GM23338 (cell line): Measurements from ENCODE around the gene E2F3. TPM values are rescaled to one million over a fixed set of nuclear protein-coding genes. Genes with fewer than 3 reads are reported as not detected.

Experiments used
- ATAC-seq: fragments of 200-7000 bp; cut with Tn5 transposase; 3 replicates; pipeline ENCODE4 v1.9.1; 2020
- DNase-seq: peaks from one replicate; pipeline ENCODE4 v3.0.0-alpha.2; 2015; ENCODE audit warnings: low spot score
- H2AFZ ChIP-seq: fragments of 200-600 bp; sonication (generic); 2 replicates; pipeline ENCODE4 v1.8.0; 2016; ENCODE audit warnings: antibody characterized with exemption, mild to moderate bottlenecking, moderate library complexity
- H3F3A ChIP-seq: fragments of 200-600 bp; sonication (generic); replicated peaks from 2 replicates; pipeline ENCODE4 v1.8.0; 2017; ENCODE audit warnings: antibody characterized with exemption, mixed run types, low read depth
- H3K27ac ChIP-seq: fragments of 200-600 bp; sonication (generic); 2 replicates; pipeline ENCODE4 v1.6.1; 2016; ENCODE audit warnings: low read depth
- H3K27me3 ChIP-seq: fragments of 200-600 bp; sonication (generic); 2 replicates; pipeline ENCODE4 v1.8.0; 2016; ENCODE audit warnings: mild to moderate bottlenecking, mixed run types, moderate library complexity; ENCODE audit not compliant: insufficient read depth
- H3K36me3 ChIP-seq: fragments of 200-600 bp; sonication (generic); 2 replicates; pipeline ENCODE4 v1.8.0; 2016; ENCODE audit warnings: mild to moderate bottlenecking; ENCODE audit not compliant: insufficient read depth
- H3K4me1 ChIP-seq: fragments of 200-600 bp; sonication (generic); 2 replicates; pipeline ENCODE4 v1.8.0; 2016; ENCODE audit warnings: mild to moderate bottlenecking, moderate library complexity; ENCODE audit not compliant: insufficient read depth
- H3K4me2 ChIP-seq: fragments of 200-600 bp; sonication (generic); 2 replicates; pipeline ENCODE4 v1.7.1; 2017; ENCODE audit warnings: mixed run types
- H3K4me3 ChIP-seq: fragments of 200-600 bp; sonication (generic); 2 replicates; pipeline ENCODE4 v1.6.1; 2016; ENCODE audit warnings: mixed run types
- H3K79me2 ChIP-seq: fragments of 200-600 bp; sonication (generic); replicated peaks from 2 replicates; pipeline ENCODE4 v1.8.0; 2017; ENCODE audit warnings: mild to moderate bottlenecking; ENCODE audit not compliant: insufficient read depth
- H3K9me2 ChIP-seq: fragments of 200-600 bp; sonication (generic); 2 replicates; pipeline ENCODE4 v1.8.0; 2017; ENCODE audit not compliant: insufficient read depth
- H4K20me1 ChIP-seq: fragments of 200-600 bp; sonication (generic); replicated peaks from 2 replicates; pipeline ENCODE4 v1.8.0; 2017; ENCODE audit warnings: mild to moderate bottlenecking; ENCODE audit not compliant: insufficient read depth
- H3K27ac Mint-ChIP-seq: 2 replicates; pipeline ENCODE4 v1.8.0; 2020; ENCODE audit warnings: inconsistent platforms, mild to moderate bottlenecking, moderate library complexity, mixed read lengths
- H3K27me3 Mint-ChIP-seq: 3 replicates; pipeline ENCODE4 v1.8.0; 2022; ENCODE audit warnings: low read depth, mild to moderate bottlenecking, moderate library complexity, mixed read lengths, inconsistent platforms; ENCODE audit not compliant: insufficient read depth, poor library complexity
- H3K36me3 Mint-ChIP-seq: 3 replicates; pipeline ENCODE4 v1.8.0; 2021; ENCODE audit warnings: low read depth, mild to moderate bottlenecking, inconsistent platforms, moderate library complexity, mixed read lengths
- H3K4me1 Mint-ChIP-seq: 3 replicates; pipeline ENCODE4 v1.8.0; 2020; ENCODE audit warnings: mild to moderate bottlenecking, inconsistent platforms, mixed read lengths
- H3K4me3 Mint-ChIP-seq: 3 replicates; pipeline ENCODE4 v1.8.0; 2021; ENCODE audit warnings: moderate library complexity, mild to moderate bottlenecking, inconsistent platforms, mixed read lengths
- H3K9me3 Mint-ChIP-seq: 3 replicates; pipeline ENCODE4 v1.8.0; 2020; ENCODE audit warnings: moderate library complexity, mild to moderate bottlenecking, inconsistent platforms, mixed read lengths
- CREB1 ChIP-seq: fragments of 250-450 bp; sonication (Bioruptor Pico); IDR thresholded peaks from 2 replicates; pipeline ENCODE4 v1.5.0; 2020; ENCODE audit warnings: low read depth, mild to moderate bottlenecking, moderate library complexity
- CTCF ChIP-seq, 2 experiments: fragments of 200-600 bp in 1 of 2; sonication (generic) in 1 of 2; conservative IDR thresholded peaks; 2 replicates each; pipeline versions ENCODE4 v1.5.1 to v1.6.1; 2016 to 2017; ENCODE audit warnings: antibody characterized with exemption in 2 of 2, low read depth in 2 of 2, mild to moderate bottlenecking in 2 of 2, moderate library complexity in 1 of 2
- EZH2 ChIP-seq: fragments of 200-600 bp; sonication (generic); IDR thresholded peaks from one replicate; pipeline ENCODE4 v1.8.0; 2017; ENCODE audit warnings: antibody characterized with exemption, mild to moderate bottlenecking, low read depth; ENCODE audit not compliant: unreplicated experiment
- EZH2phosphoT487 ChIP-seq: fragments of 200-600 bp; sonication (generic); IDR thresholded peaks from one replicate; pipeline ENCODE4 v1.8.1; 2018; ENCODE audit warnings: antibody characterized with exemption; ENCODE audit not compliant: unreplicated experiment
- JUNB ChIP-seq: IDR thresholded peaks from one replicate; pipeline ENCODE4 v1.6.1; 2016; ENCODE audit warnings: antibody characterized with exemption; ENCODE audit not compliant: unreplicated experiment
- NANOG ChIP-seq: IDR thresholded peaks from 2 replicates; pipeline ENCODE4 v1.6.1; 2016; ENCODE audit warnings: antibody characterized with exemption, borderline replicate concordance
- POLR2AphosphoS5 ChIP-seq: IDR thresholded peaks from 2 replicates; pipeline ENCODE4 v1.6.1; 2016; ENCODE audit warnings: antibody characterized with exemption, low read depth
- REST ChIP-seq: IDR thresholded peaks from one replicate; pipeline ENCODE4 v1.6.1; 2018; ENCODE audit warnings: antibody characterized with exemption; ENCODE audit not compliant: unreplicated experiment
- STAT1 ChIP-seq: IDR thresholded peaks from one replicate; pipeline ENCODE4 v1.6.1; 2016; ENCODE audit warnings: antibody characterized with exemption; ENCODE audit not compliant: unreplicated experiment
- ZNF114 ChIP-seq: fragments of 250-450 bp; sonication (Bioruptor Pico); IDR thresholded peaks from 2 replicates; pipeline ENCODE4 v1.5.0; 2020; ENCODE audit warnings: mild to moderate bottlenecking, moderate library complexity
- ZNF462 ChIP-seq: fragments of 250-450 bp; sonication (Bioruptor Pico); IDR thresholded peaks from 2 replicates; pipeline ENCODE4 v1.5.0; 2020; ENCODE audit warnings: mild to moderate bottlenecking, moderate library complexity
- polyA plus RNA-seq: library from polyadenylated mRNA; unstranded; fragments of >200 nt; fragmentation: Nextera tagmentation; extraction: Ambion mirVana; gene quantifications from 2 replicates; pipeline ENCODE4 v1.2.1, GENCODE V29; 2016
- total RNA-seq: library from RNA; depleted of rRNA; stranded (reverse); fragments of >200 nt; shearing (Covaris generic); gene quantifications from 2 replicates; pipeline ENCODE4 v1.2.3, GENCODE V29; 2014

E2F3 gene
- total and polyA plus RNA-seq, 2 experiments from 2014 or later = 27.2 to 33.5 TPM

- TF ChIP-seq CTCF (conservative IDR thresholded peaks at IDR 0.05; ENCODE audit: low read depth in 2 of 2) (no peak), NANOG (no peak), EZH2phosphoT487 (no peak), ZNF114 (CRISPR knock-in tag) (no peak), EZH2 (no peak), CREB1 (CRISPR knock-in tag) (no peak), POLR2AphosphoS5 (no peak), JUNB (no peak)
Measured at GRCh38 chr6:20461576-20461975, 59.9 kb downstream of the E2F3 start (continued).

GRCh38 chr6:20463396-20463795, 61.7 kb downstream of the E2F3 start:
- Mint-ChIP-seq H3K27ac (peak overlapping the region; percentile 72), H3K36me3 (peaks cover 81% of the 10 kb centered on the region), H3K27me3 (peaks cover 10% of the 10 kb centered on the region), H3K4me1 (peaks cover 44% of the 10 kb centered on the region), H3K4me3 (no peak overlapping the region), H3K9me3 (peaks cover 16% of the 10 kb centered on the region; the same call in 2 of the 3 replicates)
- peaks cover 29% of the 10 kb centered on the region for H3K4me1 ChIP-seq
- ATAC-seq (no peak), DNase-seq (no peak)
- H3K36me3 ChIP-seq = peaks cover 8% of the 10 kb centered on the region
- peaks cover 14% of the 10 kb centered on the region for H4K20me1 ChIP-seq
- H3K27ac ChIP-seq = peak overlapping the region; percentile 72
- H3K27me3 ChIP-seq = no peaks in the 10 kb centered on the region
- 0 out of 2 replicates have a peak, but pooled peaks cover 5% of the 10 kb centered on the region for H3K9me2 ChIP-seq
- H3F3A ChIP-seq = peaks cover 5% of the 10 kb centered on the region; the same call in 1 of the 2 replicates
- H3K79me2 ChIP-seq = peaks cover 87% of the 10 kb centered on the region
- no peak overlapping the region for H3K4me3 ChIP-seq
- no peak overlapping the region for H2AFZ ChIP-seq
- H3K4me2 ChIP-seq = 0 out of 2 replicates have a peak overlapping the region, but pooled peaks have one; percentile 30
- no peak for TF ChIP-seq JUNB
- TF ChIP-seq STAT1 = no peak
- TF ChIP-seq ZNF462 = no peak
- no peak for TF ChIP-seq REST
- no peak for TF ChIP-seq EZH2phosphoT487
- TF ChIP-seq CTCF (conservative IDR thresholded peaks at IDR 0.05; ENCODE audit: low read depth in 2 of 2) = no peak
- no peak for TF ChIP-seq NANOG
- TF ChIP-seq POLR2AphosphoS5 = no peak
